Cardiac fibroblast (primary cell): ENCODE measurements around the gene RHOBTB3.

ENCODE experiments used
- DNase-seq, 2 donors: peaks; one replicate each; pipeline versions ENCODE4 v3.0.0 to v3.0.0-alpha.2; 2010; ENCODE audit warnings: low read depth in 2 of 2
- H3K4me3 ChIP-seq, 2 donors: replicated peaks in 1 of 2; 1 replicate in 1 of 2; 2 replicates in 1 of 2; pipeline ENCODE4 v1.5.1; 2011; ENCODE audit warnings: low read depth in 2 of 2, low read length in 2 of 2, mild to moderate bottlenecking in 2 of 2, moderate library complexity in 1 of 2
- CTCF ChIP-seq: IDR thresholded peaks from one replicate; pipeline ENCODE4 v1.5.1; 2011; ENCODE audit warnings: low read depth, mild to moderate bottlenecking, low read length, inconsistent platforms

Gene RHOBTB3

GRCh38 chr5:95730730-95731570, at the start of gene RHOBTB3:
TSS of gene RHOBTB3 (plus strand) at chr5:95731336. CDS start at chr5:95731683, 347 bp downstream.
- H3K4me3 ChIP-seq = peak within 1 kb of the TSS; percentile 91 to 93
- no peak for TF ChIP-seq CTCF
- DNase-seq = peak; percentile 96 to 98

- DNase-seq = no peak
- no peak within 1 kb of the TSS for H3K4me3 ChIP-seq
- no peak for TF ChIP-seq CTCF
Measured at GRCh38 chr5:95682891-95683290, 48.2 kb upstream of the RHOBTB3 start, which contains the start of gene SPATA9. TSS of gene SPATA9 (minus strand) at chr5:95682991. CDS start at chr5:95682854, 137 bp downstream.

- TF ChIP-seq CTCF = no peak
- no peak overlapping the region for H3K4me3 ChIP-seq
- DNase-seq = no peak
Measured at GRCh38 chr5:95684361-95684760, 46.8 kb upstream of the RHOBTB3 start.

GRCh38 chr5:95686651-95687050, 44.5 kb upstream of the RHOBTB3 start:
- DNase-seq = no peak
- TF ChIP-seq CTCF = no peak
- H3K4me3 ChIP-seq = no peak overlapping the region

GRCh38 chr5:95689680-95690079, 41.5 kb upstream of the RHOBTB3 start:
- DNase-seq = no peak
- TF ChIP-seq CTCF = no peak

GRCh38 chr5:95690333-95690732, 40.8 kb upstream of the RHOBTB3 start:
- H3K4me3 ChIP-seq = no peak overlapping the region
- TF ChIP-seq CTCF = no peak
- no peak for DNase-seq

More at GRCh38 chr5:95689680-95690079, 41.5 kb upstream of the RHOBTB3 start:
- H3K4me3 ChIP-seq = no peak overlapping the region
